HepG2 (cell line): Measurements from ENCODE around the gene TMEM8B. TPM values are rescaled to one million over a fixed set of nuclear protein-coding genes. Genes with fewer than 3 reads are reported as not detected.

Experiments used
- GLMP ChIP-seq: sonication (generic); formaldehyde crosslinking; IDR thresholded peaks from 2 replicates; pipeline ENCODE4 v1.9.0; 2021; ENCODE audit warnings: missing genetic modification reagents, mild to moderate bottlenecking, borderline replicate concordance
- JUND ChIP-seq: sonication (generic); formaldehyde crosslinking; IDR thresholded peaks from 2 replicates; pipeline ENCODE4 v1.8.0; 2022; ENCODE audit warnings: mild to moderate bottlenecking, missing genetic modification reagents
- KLF15 ChIP-seq: sonication (generic); formaldehyde crosslinking; IDR thresholded peaks from 2 replicates; pipeline ENCODE4 v1.8.1; 2023; ENCODE audit warnings: borderline replicate concordance, mild to moderate bottlenecking, inconsistent platforms, missing genetic modification reagents, mixed read lengths
- LCORL ChIP-seq, 2 experiments: fragments of 450-650 bp in 1 of 2; sonication (generic) in 1 of 2; formaldehyde crosslinking in 1 of 2; IDR thresholded peaks; 2 replicates each; pipeline versions ENCODE4 v1.5.0 to v1.6.1; 2017 to 2020; ENCODE audit warnings: antibody characterized with exemption in 1 of 2, missing genetic modification reagents in 1 of 2
- PATZ1 ChIP-seq: sonication (generic); formaldehyde crosslinking; IDR thresholded peaks from 2 replicates; pipeline ENCODE4 v1.4.0; 2020; ENCODE audit warnings: missing genetic modification reagents
- PPARG ChIP-seq: conservative IDR thresholded peaks from 2 replicates; pipeline ENCODE4 v1.6.1; 2016; ENCODE audit warnings: missing biosample characterization, missing genetic modification reagents
- ZFY ChIP-seq: sonication (generic); formaldehyde crosslinking; IDR thresholded peaks from 2 replicates; pipeline ENCODE4 v1.4.0; 2020; ENCODE audit warnings: missing genetic modification reagents
- ZNF431 ChIP-seq: sonication (generic); formaldehyde crosslinking; IDR thresholded peaks from 2 replicates; pipeline ENCODE4 v1.9.0; 2022; ENCODE audit warnings: missing genetic modification reagents, low read depth, mild to moderate bottlenecking, borderline replicate concordance
- ZNF687 ChIP-seq: sonication (generic); formaldehyde crosslinking; IDR thresholded peaks from 2 replicates; pipeline ENCODE4 v1.5.1; 2020; ENCODE audit warnings: mild to moderate bottlenecking, missing genetic modification reagents, moderate library complexity
- polyA plus RNA-seq, 8 experiments: library from polyadenylated mRNA; depleted of rRNA in 3 of 8; stranded (reverse) in 7 of 8; unstranded in 1 of 8; fragments of >200 nt; fragmentation: Illumina TruSeq in 4 of 8; extraction: Trizol in 4 of 8; gene quantifications; 2 replicates each; pipeline versions ENCODE4 v1.2.1 to v1.2.3, GENCODE V29; 2011 to 2016; ENCODE audit warnings: low read depth in 4 of 8, missing spikeins in 1 of 8, mixed read lengths in 1 of 8; ENCODE audit not compliant: insufficient read depth in 1 of 8
- total RNA-seq, 5 experiments: library from RNA; depleted of rRNA; stranded (reverse); fragments of >200 nt; fragmentation: Illumina TruSeq; extraction: Trizol; gene quantifications; 2 replicates each; pipeline ENCODE4 v1.2.3, GENCODE V29; 2016; ENCODE audit warnings: low read depth in 1 of 5
- TF ChIP-seq, protein P1 (sequence below): sonication (generic); formaldehyde crosslinking; IDR thresholded peaks from 2 replicates; pipeline ENCODE4 v1.5.0; 2020; ENCODE audit warnings: missing genetic modification reagents
- TF ChIP-seq, protein P2 (sequence below): sonication (generic); formaldehyde crosslinking; IDR thresholded peaks from 2 replicates; pipeline ENCODE4 v1.4.0; 2020; ENCODE audit warnings: mild to moderate bottlenecking, missing genetic modification reagents, borderline replicate concordance

TMEM8B gene
- total and polyA plus RNA-seq, 2 of the 13 experiments (the other 11 are each of a cell fraction or from before 2014, with no cell fraction given): 2.1 to 2.7 TPM

DNA sequence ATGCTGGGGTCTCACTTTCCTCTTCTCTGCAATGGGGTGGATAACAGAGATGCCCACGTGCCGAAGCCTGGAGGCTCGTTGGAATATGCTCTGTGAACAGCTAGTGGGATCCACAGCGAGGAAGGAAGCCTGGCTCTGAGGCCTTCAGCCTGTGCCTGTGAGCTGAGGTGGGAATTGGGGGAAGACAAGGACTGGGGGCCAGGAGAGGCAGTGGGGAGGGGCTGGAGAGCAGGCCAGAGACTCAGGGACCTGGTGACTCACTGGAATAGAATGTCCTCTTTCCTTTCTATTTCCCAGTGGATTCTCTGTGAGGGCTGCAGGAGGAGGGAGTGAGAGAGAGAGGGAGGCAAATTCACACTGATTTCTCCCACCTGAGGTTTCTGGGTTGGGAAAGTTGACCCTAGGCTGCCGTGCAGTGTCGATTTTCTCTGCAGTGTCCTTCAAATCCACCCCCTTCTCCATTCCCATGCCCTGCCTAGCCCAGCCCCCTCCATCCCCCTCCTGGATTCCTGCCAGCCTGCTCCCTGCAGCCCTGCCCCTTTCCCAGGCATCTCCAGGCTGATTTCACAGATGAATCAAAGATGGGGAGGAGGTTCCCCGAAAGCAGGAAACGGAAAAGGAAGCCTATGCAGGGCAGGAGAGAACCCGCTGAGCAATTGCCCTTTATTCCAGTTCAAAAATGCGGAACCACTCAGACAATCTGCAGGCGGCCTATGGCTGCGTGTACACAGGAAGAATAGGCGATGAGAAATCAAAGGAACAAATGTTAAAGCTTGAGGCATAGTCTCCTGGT is 78.9 kb downstream of the TMEM8B start (continued):
- TF ChIP-seq ZNF431 (CRISPR knock-in tag) (no peak), ZFY (peak; percentile 19; the same call in 1 of the 2 replicates), PPARG (CRISPR knock-in tag) (peak; percentile 55; the same call in 1 of the 2 replicates), GLMP (CRISPR knock-in tag) (no peak), LCORL (IDR thresholded peaks at IDR 0.05) (no peak), LCORL (CRISPR knock-in tag; IDR thresholded peaks at IDR 0.05) (no peak), PATZ1 (CRISPR knock-in tag) (peak; percentile 27; the same call in 1 of the 2 replicates), KLF15 (CRISPR knock-in tag) (no peak), ZNF687 (CRISPR knock-in tag) (peak; percentile 39), JUND (CRISPR knock-in tag) (peak; percentile 77; the same call in 1 of the 2 replicates)
- TF ChIP-seq, protein P1, sequence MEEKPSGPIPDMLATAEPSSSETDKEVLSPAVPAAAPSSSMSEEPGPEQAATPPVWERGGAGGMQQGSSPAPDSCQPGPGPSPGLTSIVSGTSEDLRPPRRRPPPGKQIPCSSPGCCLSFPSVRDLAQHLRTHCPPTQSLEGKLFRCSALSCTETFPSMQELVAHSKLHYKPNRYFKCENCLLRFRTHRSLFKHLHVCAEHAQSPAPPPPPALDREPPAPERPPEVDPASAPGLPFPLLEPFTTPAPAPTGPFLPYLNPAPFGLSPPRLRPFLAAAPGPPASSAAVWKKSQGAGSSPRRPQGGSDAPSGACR (CRISPR knock-in tag): no peak
- TF ChIP-seq, protein P2, sequence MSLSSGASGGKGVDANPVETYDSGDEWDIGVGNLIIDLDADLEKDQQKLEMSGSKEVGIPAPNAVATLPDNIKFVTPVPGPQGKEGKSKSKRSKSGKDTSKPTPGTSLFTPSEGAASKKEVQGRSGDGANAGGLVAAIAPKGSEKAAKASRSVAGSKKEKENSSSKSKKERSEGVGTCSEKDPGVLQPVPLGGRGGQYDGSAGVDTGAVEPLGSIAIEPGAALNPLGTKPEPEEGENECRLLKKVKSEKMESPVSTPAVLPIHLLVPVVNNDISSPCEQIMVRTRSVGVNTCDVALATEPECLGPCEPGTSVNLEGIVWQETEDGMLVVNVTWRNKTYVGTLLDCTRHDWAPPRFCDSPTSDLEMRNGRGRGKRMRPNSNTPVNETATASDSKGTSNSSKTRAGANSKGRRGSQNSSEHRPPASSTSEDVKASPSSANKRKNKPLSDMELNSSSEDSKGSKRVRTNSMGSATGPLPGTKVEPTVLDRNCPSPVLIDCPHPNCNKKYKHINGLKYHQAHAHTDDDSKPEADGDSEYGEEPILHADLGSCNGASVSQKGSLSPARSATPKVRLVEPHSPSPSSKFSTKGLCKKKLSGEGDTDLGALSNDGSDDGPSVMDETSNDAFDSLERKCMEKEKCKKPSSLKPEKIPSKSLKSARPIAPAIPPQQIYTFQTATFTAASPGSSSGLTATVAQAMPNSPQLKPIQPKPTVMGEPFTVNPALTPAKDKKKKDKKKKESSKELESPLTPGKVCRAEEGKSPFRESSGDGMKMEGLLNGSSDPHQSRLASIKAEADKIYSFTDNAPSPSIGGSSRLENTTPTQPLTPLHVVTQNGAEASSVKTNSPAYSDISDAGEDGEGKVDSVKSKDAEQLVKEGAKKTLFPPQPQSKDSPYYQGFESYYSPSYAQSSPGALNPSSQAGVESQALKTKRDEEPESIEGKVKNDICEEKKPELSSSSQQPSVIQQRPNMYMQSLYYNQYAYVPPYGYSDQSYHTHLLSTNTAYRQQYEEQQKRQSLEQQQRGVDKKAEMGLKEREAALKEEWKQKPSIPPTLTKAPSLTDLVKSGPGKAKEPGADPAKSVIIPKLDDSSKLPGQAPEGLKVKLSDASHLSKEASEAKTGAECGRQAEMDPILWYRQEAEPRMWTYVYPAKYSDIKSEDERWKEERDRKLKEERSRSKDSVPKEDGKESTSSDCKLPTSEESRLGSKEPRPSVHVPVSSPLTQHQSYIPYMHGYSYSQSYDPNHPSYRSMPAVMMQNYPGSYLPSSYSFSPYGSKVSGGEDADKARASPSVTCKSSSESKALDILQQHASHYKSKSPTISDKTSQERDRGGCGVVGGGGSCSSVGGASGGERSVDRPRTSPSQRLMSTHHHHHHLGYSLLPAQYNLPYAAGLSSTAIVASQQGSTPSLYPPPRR: no peak
